Astrocyte (in vitro differentiated cells and primary cell): ENCODE data around the gene TRRAP. TPM values are rescaled to one million over a fixed set of nuclear protein-coding genes. Genes with fewer than 3 reads are reported as not detected.

Source experiments
- DNase-seq: peaks from one replicate; pipeline ENCODE4 v3.0.0-alpha.2; 2010; ENCODE audit warnings: low read depth
- FAIRE-seq: peaks from 2 replicates; lab custom pipeline; 2011; peaks lifted over from hg19 to GRCh38; lab: Jason Lieb, UNC
- H2AFZ ChIP-seq: 2 replicates; pipeline ENCODE4 v1.6.0; 2012; ENCODE audit warnings: low read depth, low read length, inconsistent platforms
- H3K27ac ChIP-seq: 2 replicates; pipeline ENCODE4 v1.5.1; 2011; ENCODE audit warnings: low read depth, low read length, inconsistent platforms
- H3K27me3 ChIP-seq: 2 replicates; pipeline ENCODE4 v1.6.0; 2011; ENCODE audit warnings: low read length, inconsistent platforms; ENCODE audit not compliant: insufficient read depth
- H3K36me3 ChIP-seq: 2 replicates; pipeline ENCODE4 v1.5.1; 2011; ENCODE audit warnings: low read length, inconsistent platforms; ENCODE audit not compliant: insufficient read depth
- H3K4me1 ChIP-seq: 2 replicates; pipeline ENCODE4 v1.5.1; 2011; ENCODE audit warnings: low read length, inconsistent platforms; ENCODE audit not compliant: insufficient read depth
- H3K4me2 ChIP-seq: 2 replicates; pipeline ENCODE4 v1.6.0; 2012; ENCODE audit warnings: low read length, inconsistent platforms
- H3K4me3 ChIP-seq: 2 replicates; pipeline ENCODE4 v1.5.1; 2011; ENCODE audit warnings: low read depth, mild to moderate bottlenecking, low read length, inconsistent platforms; ENCODE audit not compliant: insufficient read depth
- H3K79me2 ChIP-seq: 2 replicates; pipeline ENCODE4 v1.6.0; 2012; ENCODE audit warnings: mild to moderate bottlenecking, low read length, inconsistent platforms; ENCODE audit not compliant: insufficient read depth
- H3K9ac ChIP-seq: 2 replicates; pipeline ENCODE4 v1.6.0; 2012; ENCODE audit warnings: mild to moderate bottlenecking, low read length, inconsistent platforms
- H3K9me3 ChIP-seq: 2 replicates; pipeline ENCODE4 v1.5.1; 2012; ENCODE audit warnings: low read depth, mild to moderate bottlenecking, low read length, inconsistent platforms; ENCODE audit not compliant: insufficient read depth
- H4K20me1 ChIP-seq: 2 replicates; pipeline ENCODE4 v1.6.0; 2012; ENCODE audit warnings: low read length, inconsistent platforms; ENCODE audit not compliant: insufficient read depth
- H3K27ac Mint-ChIP-seq: one replicate; pipeline ENCODE4 v1.8.0; 2021; ENCODE audit warnings: mild to moderate bottlenecking, mixed read lengths; ENCODE audit not compliant: unreplicated experiment
- H3K27me3 Mint-ChIP-seq: one replicate; pipeline ENCODE4 v1.8.0; 2021; ENCODE audit warnings: low read depth, mixed read lengths; ENCODE audit not compliant: unreplicated experiment
- H3K36me3 Mint-ChIP-seq: one replicate; pipeline ENCODE4 v1.8.0; 2021; ENCODE audit warnings: low read depth, mixed read lengths; ENCODE audit not compliant: unreplicated experiment
- H3K4me1 Mint-ChIP-seq: one replicate; pipeline ENCODE4 v1.8.0; 2021; ENCODE audit warnings: low read depth, mixed read lengths; ENCODE audit not compliant: unreplicated experiment
- H3K4me3 Mint-ChIP-seq: one replicate; pipeline ENCODE4 v1.8.0; 2021; ENCODE audit warnings: mild to moderate bottlenecking, moderate library complexity, mixed read lengths; ENCODE audit not compliant: unreplicated experiment
- H3K9me3 Mint-ChIP-seq: one replicate; pipeline ENCODE4 v1.8.0; 2021; ENCODE audit warnings: mild to moderate bottlenecking, mixed read lengths; ENCODE audit not compliant: unreplicated experiment
- EZH2 ChIP-seq: IDR thresholded peaks from 2 replicates; pipeline ENCODE4 v1.6.1; 2012; ENCODE audit warnings: mild to moderate bottlenecking, low read length, inconsistent platforms; ENCODE audit not compliant: insufficient read depth
- total RNA-seq: library from RNA; stranded (reverse); gene quantifications from 2 replicates; pipeline ENCODE4 v1.2.1, GENCODE V29; 2021
- TF ChIP-seq, protein P1 (sequence below): IDR thresholded peaks from 2 replicates; pipeline ENCODE4 v1.5.1; 2011; ENCODE audit warnings: low read depth, mild to moderate bottlenecking, inconsistent platforms, low read length, moderate library complexity; ENCODE audit not compliant: insufficient read depth

Gene TRRAP
- total RNA-seq, 1 donor from 2014 or later, result 33.5 TPM

- peaks cover 3% of the 10 kb centered on the region for H3K9me3 ChIP-seq
- H3K27me3 ChIP-seq, result no peaks in the 10 kb centered on the region
- DNase-seq (no peak), FAIRE-seq (no peak)
- H3K4me2 ChIP-seq, result no peak overlapping the region
- TF ChIP-seq, protein P1, sequence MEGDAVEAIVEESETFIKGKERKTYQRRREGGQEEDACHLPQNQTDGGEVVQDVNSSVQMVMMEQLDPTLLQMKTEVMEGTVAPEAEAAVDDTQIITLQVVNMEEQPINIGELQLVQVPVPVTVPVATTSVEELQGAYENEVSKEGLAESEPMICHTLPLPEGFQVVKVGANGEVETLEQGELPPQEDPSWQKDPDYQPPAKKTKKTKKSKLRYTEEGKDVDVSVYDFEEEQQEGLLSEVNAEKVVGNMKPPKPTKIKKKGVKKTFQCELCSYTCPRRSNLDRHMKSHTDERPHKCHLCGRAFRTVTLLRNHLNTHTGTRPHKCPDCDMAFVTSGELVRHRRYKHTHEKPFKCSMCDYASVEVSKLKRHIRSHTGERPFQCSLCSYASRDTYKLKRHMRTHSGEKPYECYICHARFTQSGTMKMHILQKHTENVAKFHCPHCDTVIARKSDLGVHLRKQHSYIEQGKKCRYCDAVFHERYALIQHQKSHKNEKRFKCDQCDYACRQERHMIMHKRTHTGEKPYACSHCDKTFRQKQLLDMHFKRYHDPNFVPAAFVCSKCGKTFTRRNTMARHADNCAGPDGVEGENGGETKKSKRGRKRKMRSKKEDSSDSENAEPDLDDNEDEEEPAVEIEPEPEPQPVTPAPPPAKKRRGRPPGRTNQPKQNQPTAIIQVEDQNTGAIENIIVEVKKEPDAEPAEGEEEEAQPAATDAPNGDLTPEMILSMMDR, result no peak
- TF ChIP-seq EZH2, result no peak
- Mint-ChIP-seq H3K4me3 (no peak overlapping the region), H3K9me3 (no peaks in the 10 kb centered on the region), H3K4me1 (peaks cover 15% of the 10 kb centered on the region), H3K36me3 (peaks cover 35% of the 10 kb centered on the region), H3K27me3 (no peaks in the 10 kb centered on the region), H3K27ac (no peak overlapping the region)
- H3K9ac ChIP-seq, result no peak overlapping the region
- peaks cover 40% of the 10 kb centered on the region for H4K20me1 ChIP-seq
- H3K36me3 ChIP-seq, result peaks cover 45% of the 10 kb centered on the region
- H2AFZ ChIP-seq, result no peak overlapping the region
- H3K4me1 ChIP-seq, result no peaks in the 10 kb centered on the region
- peaks cover 8% of the 10 kb centered on the region for H3K79me2 ChIP-seq
- no peak overlapping the region for H3K27ac ChIP-seq
- no peak overlapping the region for H3K4me3 ChIP-seq
These were observed 149.5 kb downstream of the TRRAP start for GRCh38 chr7:99027841-99028240.

DNA sequence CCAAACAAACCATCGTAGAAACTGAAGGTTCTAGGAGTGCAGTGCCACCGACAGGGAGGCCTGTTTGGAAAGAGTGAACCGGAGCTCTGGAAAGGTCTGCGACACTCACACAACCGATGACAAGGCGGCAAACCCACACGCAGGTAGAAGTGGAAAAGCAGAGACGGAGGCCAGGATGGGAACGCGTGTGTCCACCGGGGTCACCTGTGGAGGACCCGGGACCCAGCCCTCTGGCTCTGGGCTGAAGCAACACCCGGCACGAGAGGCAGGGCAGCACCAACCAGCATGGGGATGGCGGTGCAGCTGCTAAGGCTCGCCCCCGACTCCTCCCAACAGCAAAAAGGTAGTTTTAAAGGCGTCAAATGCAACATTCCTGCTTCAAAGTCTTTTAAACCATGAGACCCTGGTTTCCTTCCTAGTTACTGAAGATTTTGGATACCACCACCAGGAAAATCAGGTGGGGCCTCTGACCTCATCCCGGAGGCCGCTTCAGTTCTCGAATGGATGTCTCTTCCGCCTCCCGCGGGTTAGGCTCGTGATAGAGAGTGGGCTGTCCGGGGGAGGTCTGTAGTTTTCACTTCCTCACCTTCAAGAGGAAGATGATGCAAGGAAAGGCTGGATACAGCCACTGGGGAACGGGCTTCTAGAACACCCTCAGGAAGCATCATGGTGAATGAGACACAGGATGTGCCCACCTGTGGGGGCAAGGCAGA lies 150.1 kb downstream of the TRRAP start:
- H3K79me2 ChIP-seq, result peaks cover 5% of the 10 kb centered on the region
- no peak overlapping the region for H3K9ac ChIP-seq
- Mint-ChIP-seq H3K4me1 (peaks cover 15% of the 10 kb centered on the region), H3K4me3 (no peak overlapping the region), H3K27me3 (no peaks in the 10 kb centered on the region), H3K27ac (no peak overlapping the region), H3K36me3 (peaks cover 35% of the 10 kb centered on the region), H3K9me3 (no peaks in the 10 kb centered on the region)
- no peak for FAIRE-seq
- H3K4me3 ChIP-seq, result no peak overlapping the region
- H3K4me2 ChIP-seq, result no peak overlapping the region
- no peaks in the 10 kb centered on the region for H3K27me3 ChIP-seq
- H4K20me1 ChIP-seq, result peaks cover 40% of the 10 kb centered on the region
- H3K27ac ChIP-seq, result no peak overlapping the region
- H3K36me3 ChIP-seq, result peaks cover 45% of the 10 kb centered on the region
- no peak for DNase-seq
- no peak overlapping the region for H2AFZ ChIP-seq
- peaks cover 3% of the 10 kb centered on the region for H3K9me3 ChIP-seq
- TF ChIP-seq EZH2, result no peak
- TF ChIP-seq, protein P1, result no peak
- no peaks in the 10 kb centered on the region for H3K4me1 ChIP-seq
